ENCODE measurements around the gene BNIP5.
A peak's percentile ranks its signal among the peaks of the same experiment; 100 is the strongest.
"Not testable (repeated sequence)": the region's sequence is repeated elsewhere in the genome, so short reads cannot be mapped to it uniquely, and the experiment has no call there.

The BNIP5 gene

DNA sequence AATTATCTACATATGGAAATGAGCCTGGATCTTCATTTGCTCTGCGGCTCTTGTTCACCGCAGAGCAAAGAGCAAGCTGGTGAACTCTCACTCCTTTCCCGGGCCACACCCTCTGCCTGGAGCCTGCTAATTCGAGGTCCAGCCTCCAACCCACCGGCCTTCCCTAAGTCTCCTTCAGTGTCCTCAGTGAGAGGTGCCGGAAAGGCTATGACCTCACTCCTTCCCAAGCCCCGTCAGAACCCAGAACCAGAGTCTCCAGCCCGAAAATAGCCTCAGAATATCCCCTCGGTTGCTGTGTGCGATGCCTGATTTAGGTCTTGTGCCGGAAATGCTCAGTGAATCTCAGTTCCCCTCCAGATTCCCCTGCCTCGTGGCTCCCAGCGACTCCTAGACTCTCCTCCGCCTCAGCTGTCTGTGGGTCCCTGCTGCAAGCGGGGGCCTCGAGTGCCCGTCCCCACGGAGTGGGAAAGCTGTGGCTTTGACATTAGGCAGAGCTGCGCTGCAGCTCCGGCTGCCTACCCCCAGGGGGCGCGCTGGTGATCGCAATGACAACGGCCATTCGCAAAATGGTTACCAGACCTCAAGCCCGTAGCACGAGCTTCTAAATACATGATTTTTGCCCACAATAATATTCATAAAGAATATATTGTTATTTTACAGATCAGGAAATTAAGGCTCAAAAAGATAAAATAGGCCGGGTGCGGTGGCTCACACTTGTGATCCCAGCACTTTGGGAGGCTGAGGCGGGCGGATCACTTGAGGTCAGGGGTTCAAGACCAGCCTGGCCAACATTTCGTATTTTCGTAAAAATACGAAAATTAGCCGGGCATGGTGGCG, 4.1 kb upstream of the BNIP5 start:
- Histone ChIP-seq H3K27ac (ENCODE audit: low read depth, low read length, severe bottlenecking) (peak overlapping the region; percentile 33), H3K4me1 (ENCODE audit: control insufficient read depth, insufficient read depth, low read length, poor library complexity, severe bottlenecking) (peaks cover 3% of the 10 kb centered on the region), H3K9me3 (ENCODE audit: control insufficient read depth, low read length) (no peaks in the 10 kb centered on the region), H3K4me3 (ENCODE audit: extremely low read depth, insufficient read depth, low read length, poor library complexity, severe bottlenecking) (no peak overlapping the region), H3K36me3 (ENCODE audit: control insufficient read depth, insufficient read depth, low read length) (no peaks in the 10 kb centered on the region)
- 25 to 34% methylated on average over 25 to 29 of the region's 36 CpGs for WGBS, 2 experiments (ENCODE audit: insufficient coverage in 2 of 2)

- H3K36me3 ChIP-seq (ENCODE audit: control insufficient read depth, insufficient read depth, low read length), result no peaks in the 10 kb centered on the region
- no peak overlapping the region for H3K4me3 ChIP-seq (ENCODE audit: extremely low read depth, insufficient read depth, low read length, poor library complexity, severe bottlenecking)
- 54 to 56% methylated on average over 7 to 8 of the region's 12 CpGs for WGBS, 2 experiments (ENCODE audit: insufficient coverage in 2 of 2)
- peaks cover 3% of the 10 kb centered on the region for H3K4me1 ChIP-seq (ENCODE audit: control insufficient read depth, insufficient read depth, low read length, poor library complexity, severe bottlenecking)
- no peaks in the 10 kb centered on the region for H3K9me3 ChIP-seq (ENCODE audit: control insufficient read depth, low read length)
- H3K27ac ChIP-seq (ENCODE audit: low read depth, low read length, severe bottlenecking), result no peak overlapping the region
Measured at GRCh38 chr6:36340306-36340617, 3.6 kb upstream of the BNIP5 start.

- Histone ChIP-seq H3K4me1 (ENCODE audit: control insufficient read depth, insufficient read depth, low read length, poor library complexity, severe bottlenecking) (peaks cover 9% of the 10 kb centered on the region), H3K4me3 (ENCODE audit: extremely low read depth, insufficient read depth, low read length, poor library complexity, severe bottlenecking) (no peak overlapping the region), H3K27ac (ENCODE audit: low read depth, low read length, severe bottlenecking) (no peak overlapping the region), H3K36me3 (ENCODE audit: control insufficient read depth, insufficient read depth, low read length) (no peaks in the 10 kb centered on the region), H3K9me3 (ENCODE audit: control insufficient read depth, low read length) (no peaks in the 10 kb centered on the region)
- 90 to 97% methylated on average over 10 of the region's 12 CpGs for WGBS, 2 experiments (ENCODE audit: insufficient coverage in 2 of 2)
Measured at GRCh38 chr6:36339146-36339545, 2.5 kb upstream of the BNIP5 start.

DNA sequence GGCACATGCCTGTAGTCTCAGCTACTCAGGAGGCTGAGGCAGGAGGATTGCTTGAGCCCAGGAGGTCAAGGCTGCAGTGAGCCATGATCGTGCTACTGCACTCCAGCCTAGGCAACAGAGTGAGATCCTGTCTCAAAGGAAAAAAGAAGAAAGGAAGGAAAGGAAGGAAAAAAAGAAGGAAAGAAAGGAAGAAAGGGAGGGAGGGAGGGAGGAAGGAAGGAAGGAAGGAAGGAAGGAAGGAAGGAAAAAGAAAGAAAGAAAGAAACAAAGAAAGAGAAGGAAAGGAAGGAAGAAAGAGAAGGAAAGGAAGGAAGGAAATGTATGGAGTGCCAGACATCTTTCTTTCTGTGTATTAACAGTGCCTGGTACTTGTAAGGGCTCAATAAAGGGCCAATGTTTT, 1.5 kb upstream of the BNIP5 start:
- WGBS, 2 experiments (ENCODE audit: insufficient coverage in 2 of 2), result 60% methylated on average over 1 of the region's 1 CpG; no CpG with 5 or more reads in 1 of the 2 experiments
- H3K27ac ChIP-seq (ENCODE audit: low read depth, low read length, severe bottlenecking); H3K9me3 ChIP-seq (ENCODE audit: control insufficient read depth, low read length); H3K36me3 ChIP-seq (ENCODE audit: control insufficient read depth, insufficient read depth, low read length); H3K4me3 ChIP-seq (ENCODE audit: extremely low read depth, insufficient read depth, low read length, poor library complexity, severe bottlenecking): not testable (repeated sequence)
- H3K4me1 ChIP-seq (ENCODE audit: control insufficient read depth, insufficient read depth, low read length, poor library complexity, severe bottlenecking), result peaks cover 15% of the 10 kb centered on the region

DNA sequence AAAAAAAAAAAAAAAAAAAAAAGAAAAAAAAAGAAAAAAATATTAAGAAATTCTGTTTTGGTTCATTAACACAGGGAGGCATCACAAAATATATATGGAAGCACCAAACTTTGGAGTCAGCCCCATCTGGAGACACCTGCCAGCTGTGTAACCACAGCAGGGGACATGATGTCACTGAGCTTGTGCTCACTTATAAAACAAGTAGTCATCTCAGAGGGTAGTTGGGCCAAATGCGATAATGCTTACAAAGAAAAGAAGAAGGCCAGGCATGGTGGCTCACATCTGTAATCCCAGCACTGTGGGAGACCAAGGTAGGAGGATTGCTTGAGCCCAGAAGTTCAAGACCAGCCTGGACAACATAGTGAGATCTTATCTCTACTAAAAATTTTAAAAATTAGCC, 1.1 kb upstream of the BNIP5 start:
- no peak overlapping the region for H3K27ac ChIP-seq (ENCODE audit: low read depth, low read length, severe bottlenecking)
- no peak overlapping the region for H3K4me3 ChIP-seq (ENCODE audit: extremely low read depth, insufficient read depth, low read length, poor library complexity, severe bottlenecking)
- no peaks in the 10 kb centered on the region for H3K9me3 ChIP-seq (ENCODE audit: control insufficient read depth, low read length)
- H3K36me3 ChIP-seq (ENCODE audit: control insufficient read depth, insufficient read depth, low read length), result no peaks in the 10 kb centered on the region
- H3K4me1 ChIP-seq (ENCODE audit: control insufficient read depth, insufficient read depth, low read length, poor library complexity, severe bottlenecking), result peaks cover 15% of the 10 kb centered on the region
- WGBS, 2 experiments (ENCODE audit: insufficient coverage in 2 of 2), result 100% methylated on average over 1 of the region's 1 CpG

DNA sequence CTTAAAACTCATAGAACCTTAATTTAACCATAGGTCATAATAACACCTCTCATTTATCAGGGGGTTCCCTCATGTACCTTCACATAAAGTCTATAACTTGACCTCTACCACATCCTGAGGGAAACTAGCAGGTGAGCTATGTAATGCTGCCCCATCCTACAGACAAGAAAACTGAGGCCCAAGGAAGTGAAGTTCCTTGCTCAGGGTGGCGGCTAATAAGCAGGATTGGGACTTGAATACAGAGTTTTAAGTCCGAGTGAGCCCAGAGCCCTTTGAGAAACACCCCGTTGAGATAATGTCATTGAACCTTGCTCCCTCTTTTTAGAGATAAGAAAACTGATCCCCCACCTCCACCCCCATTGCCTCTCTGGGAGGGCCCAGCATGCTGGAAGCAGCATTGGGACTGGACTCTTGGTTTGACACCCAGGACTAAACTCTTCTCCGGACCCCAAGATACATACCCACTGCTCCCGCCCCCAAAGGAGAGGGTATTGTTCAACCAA, 429 bp downstream of the BNIP5 start:
- 85 to 92% methylated on average over 5 of the region's 5 CpGs for WGBS, 2 experiments (ENCODE audit: insufficient coverage in 2 of 2)
- H3K9me3 ChIP-seq (ENCODE audit: control insufficient read depth, low read length), result no peaks in the 10 kb centered on the region
- no peak overlapping the region for H3K4me3 ChIP-seq (ENCODE audit: extremely low read depth, insufficient read depth, low read length, poor library complexity, severe bottlenecking)
- H3K27ac ChIP-seq (ENCODE audit: low read depth, low read length, severe bottlenecking), result no peak overlapping the region
- peaks cover 15% of the 10 kb centered on the region for H3K4me1 ChIP-seq (ENCODE audit: control insufficient read depth, insufficient read depth, low read length, poor library complexity, severe bottlenecking)
- H3K36me3 ChIP-seq (ENCODE audit: control insufficient read depth, insufficient read depth, low read length), result no peaks in the 10 kb centered on the region

- WGBS, 2 experiments (ENCODE audit: insufficient coverage in 2 of 2), result 93 to 96% methylated on average over 13 to 14 of the region's 14 CpGs
- peaks cover 13% of the 10 kb centered on the region for H3K4me1 ChIP-seq (ENCODE audit: control insufficient read depth, insufficient read depth, low read length, poor library complexity, severe bottlenecking)
- no peak overlapping the region for H3K4me3 ChIP-seq (ENCODE audit: extremely low read depth, insufficient read depth, low read length, poor library complexity, severe bottlenecking)
- no peaks in the 10 kb centered on the region for H3K36me3 ChIP-seq (ENCODE audit: control insufficient read depth, insufficient read depth, low read length)
- H3K9me3 ChIP-seq (ENCODE audit: control insufficient read depth, low read length), result no peaks in the 10 kb centered on the region
- no peak overlapping the region for H3K27ac ChIP-seq (ENCODE audit: low read depth, low read length, severe bottlenecking)
Measured at GRCh38 chr6:36335465-36336207, 1.1 kb downstream of the BNIP5 start.

DNA sequence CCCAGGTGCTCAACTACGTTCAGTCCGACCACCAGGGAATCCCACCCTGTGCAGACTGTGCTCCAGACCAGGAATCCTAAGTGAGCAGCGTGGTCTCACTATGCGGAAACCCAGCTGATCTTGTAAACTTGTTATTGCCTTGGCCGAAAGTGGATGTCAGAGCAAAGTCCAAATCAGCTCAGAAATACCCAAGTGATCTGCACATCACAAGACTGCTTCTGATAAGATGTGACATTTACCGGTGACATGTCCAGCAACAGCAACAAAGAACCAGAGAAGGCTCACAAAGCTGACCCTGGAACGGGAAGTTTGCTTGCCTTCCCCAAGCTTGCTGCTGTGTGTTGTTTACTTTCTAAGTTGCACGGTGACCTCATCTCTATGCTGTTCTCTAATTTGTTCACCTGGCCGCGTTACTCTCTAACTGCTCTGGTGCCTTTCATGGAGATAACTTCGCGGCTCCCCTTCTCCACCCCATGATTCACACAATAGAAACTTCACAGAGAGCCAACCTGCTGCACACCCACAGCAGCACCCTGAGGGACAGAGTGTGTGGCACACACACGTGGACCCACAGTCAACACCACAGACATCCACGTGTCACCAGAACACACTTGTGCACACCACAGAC, 1.7 kb downstream of the BNIP5 start:
- WGBS, 2 experiments (ENCODE audit: insufficient coverage in 2 of 2), result 91 to 93% methylated on average over 12 of the region's 14 CpGs
- Histone ChIP-seq H3K27ac (ENCODE audit: low read depth, low read length, severe bottlenecking) (no peak overlapping the region), H3K4me1 (ENCODE audit: control insufficient read depth, insufficient read depth, low read length, poor library complexity, severe bottlenecking) (peaks cover 12% of the 10 kb centered on the region), H3K9me3 (ENCODE audit: control insufficient read depth, low read length) (no peaks in the 10 kb centered on the region), H3K36me3 (ENCODE audit: control insufficient read depth, insufficient read depth, low read length) (no peaks in the 10 kb centered on the region), H3K4me3 (ENCODE audit: extremely low read depth, insufficient read depth, low read length, poor library complexity, severe bottlenecking) (no peak overlapping the region)

- Histone ChIP-seq H3K4me1 (ENCODE audit: control insufficient read depth, insufficient read depth, low read length, poor library complexity, severe bottlenecking) (peaks cover 12% of the 10 kb centered on the region), H3K36me3 (ENCODE audit: control insufficient read depth, insufficient read depth, low read length) (no peaks in the 10 kb centered on the region), H3K27ac (ENCODE audit: low read depth, low read length, severe bottlenecking) (no peak overlapping the region), H3K9me3 (ENCODE audit: control insufficient read depth, low read length) (no peaks in the 10 kb centered on the region), H3K4me3 (ENCODE audit: extremely low read depth, insufficient read depth, low read length, poor library complexity, severe bottlenecking) (no peak overlapping the region)
- 62 to 65% methylated on average over 14 to 20 of the region's 20 CpGs for WGBS, 2 experiments (ENCODE audit: insufficient coverage in 2 of 2)
Measured at GRCh38 chr6:36333931-36334725, 2.6 kb downstream of the BNIP5 start.

- Histone ChIP-seq H3K4me3 (ENCODE audit: extremely low read depth, insufficient read depth, low read length, poor library complexity, severe bottlenecking) (no peak overlapping the region), H3K36me3 (ENCODE audit: control insufficient read depth, insufficient read depth, low read length) (no peaks in the 10 kb centered on the region), H3K4me1 (ENCODE audit: control insufficient read depth, insufficient read depth, low read length, poor library complexity, severe bottlenecking) (peaks cover 12% of the 10 kb centered on the region), H3K9me3 (ENCODE audit: control insufficient read depth, low read length) (no peaks in the 10 kb centered on the region), H3K27ac (ENCODE audit: low read depth, low read length, severe bottlenecking) (no peak overlapping the region)
- WGBS, 2 experiments (ENCODE audit: insufficient coverage in 2 of 2), result 89 to 100% methylated on average over 5 to 7 of the region's 8 CpGs
Measured at GRCh38 chr6:36333171-36333895, 3.4 kb downstream of the BNIP5 start.

All from mesodermal cell (in vitro differentiated cells).